T follicular helper cell (primary cell): ENCODE measurements around the gene HIBCH.
"Not testable (repeated sequence)": the region's sequence is repeated elsewhere in the genome, so short reads cannot be mapped to it uniquely, and the experiment has no call there.

Source experiments
- DNase-seq: peaks from one replicate; pipeline ENCODE4 v3.0.0-alpha.2; 2020; ENCODE audit warnings: low read depth
- total RNA-seq, 2 experiments: gene quantifications; one replicate each; lab custom pipeline; 2026; lab: John Stamatoyannopoulos, UW

HIBCH gene, protein sequence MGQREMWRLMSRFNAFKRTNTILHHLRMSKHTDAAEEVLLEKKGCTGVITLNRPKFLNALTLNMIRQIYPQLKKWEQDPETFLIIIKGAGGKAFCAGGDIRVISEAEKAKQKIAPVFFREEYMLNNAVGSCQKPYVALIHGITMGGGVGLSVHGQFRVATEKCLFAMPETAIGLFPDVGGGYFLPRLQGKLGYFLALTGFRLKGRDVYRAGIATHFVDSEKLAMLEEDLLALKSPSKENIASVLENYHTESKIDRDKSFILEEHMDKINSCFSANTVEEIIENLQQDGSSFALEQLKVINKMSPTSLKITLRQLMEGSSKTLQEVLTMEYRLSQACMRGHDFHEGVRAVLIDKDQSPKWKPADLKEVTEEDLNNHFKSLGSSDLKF
- total RNA-seq: 13.1 to 32.8 reads per million in 2 experiments

DNA sequence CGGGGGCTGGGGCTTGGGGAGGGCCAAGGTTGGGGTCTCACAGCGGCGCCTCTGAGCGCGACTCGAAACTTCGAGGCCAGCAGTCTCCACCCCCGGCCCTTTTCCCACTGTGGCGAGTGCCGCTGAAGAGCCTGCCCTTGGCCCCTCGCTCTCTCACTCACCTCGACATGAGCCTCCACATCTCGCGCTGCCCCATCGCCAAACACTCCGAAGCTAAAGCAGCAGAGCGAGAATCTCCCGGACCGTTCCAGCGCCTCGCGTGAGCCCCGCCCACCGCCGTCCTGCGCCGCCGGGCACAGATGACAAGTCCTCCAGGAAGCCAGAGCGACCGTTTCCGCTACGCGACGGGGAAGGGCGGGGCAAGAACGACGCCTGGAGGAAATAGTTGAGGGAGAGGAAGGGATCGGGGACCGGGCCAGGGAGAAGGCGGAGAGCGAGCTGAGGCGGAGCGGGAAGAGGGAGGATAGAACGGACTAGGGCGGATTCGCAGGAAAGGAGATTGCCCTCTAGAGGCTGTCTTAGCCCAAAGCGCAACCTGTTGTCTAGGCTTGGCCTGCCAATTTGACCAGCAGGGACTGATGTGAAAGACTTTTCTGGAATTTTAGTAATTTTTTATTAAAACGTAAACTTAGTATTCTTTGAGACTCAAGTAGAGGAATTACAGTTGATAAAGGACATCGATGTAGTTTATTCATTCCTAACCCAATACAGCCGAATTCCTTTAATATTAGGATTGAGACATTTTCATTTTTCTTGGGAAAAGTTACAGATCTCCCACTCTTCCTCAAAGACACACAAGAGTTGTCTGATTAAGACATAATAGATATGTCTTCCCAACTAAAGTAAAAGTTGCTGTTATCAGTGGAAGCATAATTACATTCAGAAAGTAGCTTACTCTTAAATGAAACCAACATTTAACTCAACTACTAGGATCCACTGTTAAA, at the start of gene HIBCH:
HIBCH (minus strand) TSS at position 272 of the 944 bp plus-strand sequence; CDS start at position 196, 76 bp downstream.
- peak; percentile 77 for DNase-seq

DNA sequence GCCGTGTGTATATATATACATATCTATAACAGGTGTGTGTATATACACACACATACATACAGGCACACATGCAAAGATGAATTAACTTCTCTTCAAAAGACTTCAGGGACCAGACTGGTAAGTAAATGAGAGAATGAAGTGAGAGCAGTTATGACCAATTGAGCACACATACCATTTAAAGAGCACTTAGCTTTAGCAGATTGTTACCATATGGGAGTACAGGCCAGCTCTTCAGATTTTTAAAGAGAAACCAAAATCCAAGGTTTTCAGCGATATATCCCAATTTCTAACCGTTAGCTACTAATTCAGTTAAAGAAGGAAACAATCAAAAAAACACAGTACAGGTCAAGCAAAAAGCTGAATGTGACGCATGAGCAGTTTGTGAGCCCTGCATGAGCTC, 47.5 kb upstream of the HIBCH start:
- no peak for DNase-seq

DNA sequence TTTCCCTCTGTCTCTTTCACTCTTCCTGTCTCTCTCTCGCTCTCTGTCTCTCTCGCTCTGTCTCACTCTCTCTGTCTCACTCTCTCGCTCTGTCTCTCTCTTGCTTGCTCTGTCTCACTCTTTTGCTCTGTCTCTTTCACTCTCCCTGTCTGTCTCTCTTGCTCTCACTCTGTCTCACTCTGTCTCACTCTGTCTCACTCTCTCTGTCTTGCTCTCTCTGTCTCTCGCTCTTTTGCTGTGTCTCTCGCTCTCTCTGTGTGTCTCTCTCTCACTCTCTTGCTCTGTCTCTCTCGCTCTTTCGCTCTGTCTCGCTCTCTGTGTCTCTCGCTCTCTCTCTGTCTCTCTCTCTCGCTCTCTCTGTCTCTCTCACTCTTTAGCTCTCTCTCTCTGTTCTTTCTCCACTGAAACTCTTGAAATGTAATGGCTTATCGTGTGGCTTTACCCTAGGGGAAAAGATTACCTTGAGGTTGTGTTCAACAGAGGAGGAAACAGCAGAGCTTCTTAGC, 46.7 kb upstream of the HIBCH start:
- no peak for DNase-seq

DNA sequence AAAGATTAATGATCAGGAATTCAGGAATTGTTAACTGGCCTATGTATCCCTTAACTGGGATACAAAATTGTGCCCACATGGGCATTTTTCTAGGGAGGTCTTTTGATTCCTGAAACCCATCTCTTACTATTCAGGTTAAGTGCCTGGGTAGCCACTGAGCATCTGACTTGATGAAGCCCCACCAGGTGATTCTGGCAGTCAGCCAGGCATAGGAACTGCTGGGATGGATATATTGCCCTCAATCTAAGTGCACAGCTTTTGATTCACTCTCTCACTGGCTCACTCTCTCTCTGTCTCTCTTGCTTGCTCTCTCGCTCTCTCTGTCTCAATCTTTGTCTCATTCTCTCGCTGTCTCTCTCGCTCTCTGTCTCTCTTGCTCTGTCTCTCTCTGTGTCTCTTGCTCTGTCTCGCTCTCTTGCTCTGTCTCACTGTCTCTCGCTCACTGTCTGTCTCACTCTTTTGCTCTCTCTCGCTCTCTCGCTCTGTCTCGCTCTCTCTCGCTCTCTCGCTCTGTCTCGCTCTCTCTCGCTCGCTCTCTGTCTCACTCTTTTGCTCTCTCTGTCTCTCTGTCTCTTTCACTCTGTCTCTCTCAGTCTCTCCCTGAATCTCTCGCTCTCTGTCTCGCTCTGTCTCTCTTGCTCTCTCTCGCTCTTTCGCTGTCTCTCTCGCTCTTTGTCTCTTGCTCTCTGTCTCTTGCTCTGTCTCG, 46.0 kb upstream of the HIBCH start:
- no peak for DNase-seq

DNA sequence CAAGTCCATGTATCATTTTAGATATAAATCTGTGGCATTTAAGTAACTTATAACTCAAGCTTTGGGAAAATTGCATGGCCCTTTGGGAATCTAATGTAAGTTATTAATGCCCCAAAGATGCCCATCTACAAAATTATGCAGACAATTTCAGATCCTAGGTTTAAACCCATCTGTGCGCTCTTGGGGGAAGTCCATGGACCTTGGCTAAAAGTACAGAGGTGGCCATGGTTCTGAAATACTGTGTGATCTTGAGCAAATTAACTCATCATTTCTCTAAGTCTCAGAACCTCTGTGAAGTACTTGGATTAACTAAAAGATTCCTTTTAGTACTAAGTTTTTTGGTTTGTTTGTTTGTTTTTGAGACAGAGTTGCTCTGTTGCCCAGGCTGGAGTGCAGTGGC, 43.3 kb upstream of the HIBCH start:
- DNase-seq: no peak

DNA sequence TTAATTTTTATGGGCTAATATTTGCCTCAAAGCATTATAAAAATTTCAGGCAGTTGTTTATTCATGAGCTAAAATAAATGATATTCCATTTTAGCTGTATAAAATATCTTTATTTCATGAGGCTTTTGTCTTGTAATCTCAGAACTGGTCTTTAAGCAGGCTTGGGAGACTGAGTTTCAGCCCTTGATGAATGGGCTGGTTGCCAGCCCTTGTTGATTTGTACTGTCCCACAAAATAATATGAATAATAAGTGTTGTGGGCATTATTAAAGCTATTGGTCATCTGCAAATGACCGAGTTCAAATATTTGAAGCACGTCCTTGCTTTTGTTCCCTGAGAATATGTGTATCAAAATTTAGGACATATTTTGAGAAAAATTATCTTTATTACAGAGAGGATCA, 41.9 kb upstream of the HIBCH start:
- DNase-seq: no peak

DNA sequence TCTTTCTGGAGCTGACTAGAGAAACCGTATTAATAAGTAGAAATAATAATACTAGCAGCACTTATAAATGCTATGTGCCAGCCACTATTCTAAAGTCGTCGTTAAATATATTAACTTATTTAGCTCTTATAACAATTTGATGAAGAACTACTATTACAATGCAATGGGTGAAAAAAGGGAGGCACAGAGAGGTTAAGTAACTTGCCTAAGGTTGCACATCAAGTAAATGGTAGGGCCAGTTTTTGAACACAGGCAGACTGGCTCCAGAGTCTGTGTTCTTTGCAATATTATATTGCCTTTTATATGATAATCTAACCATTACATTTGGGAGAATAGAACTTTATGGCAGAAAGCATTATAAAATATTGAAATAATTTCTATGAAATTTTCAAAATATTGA, 41.3 kb upstream of the HIBCH start:
- no peak for DNase-seq

DNA sequence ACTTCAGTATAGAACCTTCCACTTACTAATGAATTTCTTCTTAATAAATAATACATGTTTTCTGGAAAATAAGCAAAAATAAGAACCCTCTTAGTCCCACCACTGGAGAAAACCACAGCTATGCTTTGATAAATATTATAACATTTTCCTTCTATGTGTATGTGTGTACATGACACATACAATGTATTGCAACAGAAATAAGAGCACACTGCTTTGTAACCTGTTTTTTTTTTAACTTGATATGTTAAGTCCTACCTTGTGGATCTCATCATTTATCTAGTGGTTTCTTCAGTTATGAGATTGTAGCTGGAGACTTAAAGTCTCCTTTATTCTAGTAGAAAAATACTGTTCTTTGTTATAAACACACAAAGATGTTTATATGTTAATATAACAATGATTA, 40.9 kb upstream of the HIBCH start:
- DNase-seq: no peak

DNA sequence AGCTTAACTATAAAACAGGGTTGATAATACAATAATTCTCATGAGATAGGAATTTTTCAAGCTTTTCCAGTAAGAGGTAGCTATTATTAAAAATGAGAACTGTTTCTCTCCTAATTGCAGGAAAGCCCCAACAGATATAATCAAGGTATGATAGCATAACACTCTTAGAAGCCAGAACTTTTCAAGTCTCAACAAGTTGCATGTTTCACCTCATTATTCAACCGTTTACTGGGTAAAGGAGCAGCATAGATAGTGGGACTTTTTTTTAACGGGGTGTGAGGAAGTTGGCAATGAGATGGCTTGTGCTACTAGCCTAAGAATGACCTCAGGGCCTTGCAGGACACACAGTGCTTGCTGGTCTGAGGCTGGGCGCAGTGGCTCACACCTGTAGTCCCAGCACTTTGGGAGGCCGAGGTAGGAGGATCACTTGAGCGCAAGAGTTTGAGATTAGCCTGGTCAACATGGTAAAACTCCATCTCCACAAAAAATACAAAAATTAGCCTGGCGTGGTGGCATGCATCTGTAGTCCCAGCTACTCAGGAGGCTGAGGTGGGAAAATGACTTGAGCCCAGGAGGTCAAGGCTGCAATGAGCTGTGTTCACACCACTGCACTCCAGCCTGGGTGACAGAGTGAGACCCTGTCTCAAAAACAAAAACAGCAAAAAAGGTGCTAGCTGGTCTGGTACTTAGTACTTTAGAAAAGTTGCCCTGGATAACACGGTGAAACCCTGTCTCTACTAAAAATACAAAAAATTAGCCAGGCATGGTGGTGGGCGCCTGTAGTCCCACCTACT, 39.2 kb upstream of the HIBCH start:
- not testable (repeated sequence) for DNase-seq

DNA sequence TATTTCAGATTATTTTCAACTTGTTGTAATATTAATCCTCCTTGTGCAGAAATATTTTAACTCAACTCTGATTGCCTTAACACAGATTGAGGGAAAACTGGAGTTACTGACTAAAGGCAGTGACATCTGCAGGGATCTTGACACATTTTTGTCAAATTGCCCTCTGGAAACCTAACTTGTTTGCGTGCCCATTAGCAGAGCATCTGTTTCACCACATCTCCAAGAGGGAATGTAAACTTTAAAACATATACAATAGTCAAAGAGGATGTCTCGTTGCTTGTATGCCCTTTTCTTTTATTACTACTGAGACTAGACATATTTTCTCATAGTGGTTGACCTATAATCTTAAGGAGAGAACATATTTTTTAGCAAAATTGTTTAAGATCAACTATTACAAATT, 38.0 kb upstream of the HIBCH start:
- no peak for DNase-seq

DNA sequence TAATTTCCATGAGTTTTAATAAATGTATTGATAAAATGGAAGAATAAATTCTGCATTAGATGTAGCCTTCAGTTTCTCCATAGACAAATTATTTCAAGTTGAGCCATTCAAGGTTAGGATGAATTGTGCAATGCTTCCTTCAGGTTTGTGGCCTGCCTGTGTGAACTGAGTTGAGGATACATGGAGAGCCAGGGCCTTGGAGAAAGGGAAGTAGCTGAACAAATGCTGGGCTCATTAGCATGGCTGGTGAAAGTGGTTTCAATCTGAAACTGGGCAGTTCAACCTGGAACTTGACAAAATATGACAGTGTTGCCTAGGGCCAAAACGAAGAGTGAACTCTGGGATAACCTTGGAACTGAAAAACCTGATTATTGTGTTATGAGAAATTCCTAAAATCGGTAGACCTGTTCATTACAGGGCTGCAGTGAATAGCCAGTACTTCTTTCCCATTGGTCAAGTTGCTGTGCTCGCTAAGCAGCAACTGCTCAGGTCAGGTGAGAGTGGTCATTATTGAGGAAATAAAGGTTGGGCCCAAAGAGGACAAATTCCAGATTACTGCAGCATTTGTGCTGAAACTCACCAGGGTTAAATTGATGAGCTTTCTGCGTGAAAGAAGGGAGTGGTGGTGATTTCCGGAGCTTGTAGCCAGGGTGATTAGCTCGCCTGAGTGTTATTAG, 36.5 kb upstream of the HIBCH start:
- DNase-seq: no peak

DNA sequence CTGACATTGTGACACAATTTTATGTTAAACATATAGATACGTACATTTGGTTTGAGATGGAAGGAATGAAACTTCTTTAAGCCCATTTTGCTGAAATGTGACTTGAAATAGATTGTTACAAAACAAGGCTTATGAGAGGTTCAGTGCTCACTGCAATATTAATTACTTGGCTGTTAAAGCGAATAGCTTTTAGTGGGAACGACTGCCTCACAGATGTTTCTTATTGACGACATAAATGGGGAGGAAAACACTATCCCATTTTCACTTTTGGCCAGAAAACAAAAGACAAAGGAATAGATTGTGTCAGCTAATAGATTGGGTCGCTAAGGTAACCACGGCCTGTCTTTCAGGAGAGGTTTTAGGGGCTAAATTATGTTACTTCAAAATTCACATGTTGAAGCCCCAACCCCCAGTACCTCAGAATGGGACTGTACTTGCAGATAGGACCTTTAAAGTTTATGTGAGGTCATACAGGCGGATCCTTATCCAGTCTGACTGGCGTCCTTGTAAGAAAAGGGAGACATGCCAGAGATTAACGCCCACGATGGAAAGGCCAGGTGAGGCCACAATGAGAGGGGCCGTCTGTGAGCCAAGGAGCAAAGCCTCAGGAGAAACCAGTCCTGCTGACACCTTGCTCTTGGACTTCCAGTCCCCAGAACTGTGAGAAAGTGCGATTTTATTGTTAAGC, 34.5 kb upstream of the HIBCH start:
- no peak for DNase-seq

DNA sequence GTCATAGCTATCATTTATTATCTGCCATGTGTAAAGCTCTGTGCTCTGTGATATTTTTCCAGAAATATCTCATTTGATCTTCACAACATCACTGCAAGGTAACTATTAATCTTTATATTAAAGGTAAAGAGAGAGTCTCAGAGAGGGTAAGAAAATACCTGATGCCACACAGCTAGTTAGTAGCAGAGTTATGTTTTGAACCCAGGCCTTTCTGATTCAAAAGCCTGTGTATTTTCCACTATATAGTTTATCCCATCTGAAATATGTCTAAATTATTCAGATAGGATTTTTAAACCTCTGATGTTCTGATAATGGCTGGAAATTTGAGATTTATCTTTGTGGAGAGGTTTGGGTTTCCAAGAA, 33.9 kb upstream of the HIBCH start:
- no peak for DNase-seq

DNA sequence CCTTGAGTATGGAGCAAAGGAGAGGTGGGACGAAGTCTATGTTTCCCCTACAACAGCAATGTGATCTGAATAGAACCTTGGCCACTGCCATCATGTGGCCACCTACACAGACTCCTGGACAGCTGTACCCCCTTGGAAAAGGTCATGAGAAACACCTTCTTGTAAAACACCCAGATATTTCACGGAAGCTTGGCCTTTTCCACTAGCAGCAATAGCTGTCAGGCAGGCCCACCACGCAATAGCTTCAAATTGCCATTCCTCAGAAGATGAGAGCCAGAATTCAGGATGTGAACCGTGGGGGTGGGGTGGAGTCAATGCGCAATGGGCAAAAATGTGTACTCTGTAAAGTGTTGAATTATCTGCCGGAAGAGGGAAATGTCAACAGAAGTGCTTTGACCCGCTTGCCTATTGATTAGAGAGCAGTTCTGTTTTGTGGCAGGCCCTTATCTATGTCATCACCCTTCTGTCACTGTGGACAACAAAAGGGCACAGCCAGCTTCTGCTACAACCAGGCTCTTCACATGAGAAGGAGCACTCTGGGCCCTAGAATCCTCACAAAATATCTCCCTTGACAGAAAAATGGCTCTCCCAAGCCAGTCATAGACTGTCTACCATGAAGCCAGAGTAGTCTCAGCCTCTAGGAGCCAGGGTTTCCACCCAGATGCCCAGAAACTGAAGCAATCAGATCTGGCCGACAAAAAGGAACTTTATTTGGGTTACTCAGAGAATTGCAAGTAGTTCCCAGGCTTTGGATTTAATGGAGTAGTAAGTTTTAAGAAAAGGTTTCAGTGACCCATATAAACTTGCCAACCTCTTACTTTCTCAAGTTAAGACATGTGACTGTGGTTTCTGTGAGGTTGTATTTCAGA, 33.3 kb upstream of the HIBCH start:
- no peak for DNase-seq

DNA sequence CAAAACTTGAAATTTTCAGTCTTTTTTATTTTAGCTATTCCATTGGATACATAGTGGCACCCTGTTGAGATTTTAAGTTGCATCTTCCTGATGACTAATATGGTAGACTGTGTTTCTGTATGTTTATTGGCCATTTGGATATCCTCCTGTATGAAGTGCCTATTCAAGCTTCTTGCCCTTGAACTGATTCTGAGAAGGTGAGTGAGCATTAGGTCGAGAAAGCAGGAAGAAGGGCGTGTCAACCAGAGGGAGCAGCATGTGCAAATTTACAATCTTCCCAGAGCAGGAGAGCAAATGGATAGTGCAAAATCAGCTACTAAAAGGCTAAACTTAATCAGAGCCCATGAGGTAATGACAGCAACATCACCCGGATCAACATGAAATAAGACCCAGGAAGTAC, 32.3 kb upstream of the HIBCH start:
- DNase-seq: no peak

DNA sequence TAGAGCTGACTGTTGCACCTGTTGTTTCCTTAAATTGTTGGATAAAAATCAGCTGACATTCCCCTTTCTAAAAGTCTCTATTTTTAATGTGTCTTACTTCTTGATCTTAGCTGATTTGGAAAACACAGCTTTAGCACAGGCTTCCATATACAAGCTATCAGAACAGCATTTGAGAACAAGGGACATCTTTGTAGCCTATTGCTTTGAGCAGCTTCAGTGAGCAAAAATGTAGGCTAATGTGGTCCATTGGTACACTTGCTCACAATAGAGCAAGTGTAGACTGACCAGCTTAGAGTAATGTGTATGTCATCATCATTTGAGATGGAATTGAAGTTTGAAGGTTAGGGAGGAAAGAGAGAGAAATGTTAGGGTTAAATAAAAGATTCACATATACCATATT, 30.7 kb upstream of the HIBCH start:
- DNase-seq: no peak

DNA sequence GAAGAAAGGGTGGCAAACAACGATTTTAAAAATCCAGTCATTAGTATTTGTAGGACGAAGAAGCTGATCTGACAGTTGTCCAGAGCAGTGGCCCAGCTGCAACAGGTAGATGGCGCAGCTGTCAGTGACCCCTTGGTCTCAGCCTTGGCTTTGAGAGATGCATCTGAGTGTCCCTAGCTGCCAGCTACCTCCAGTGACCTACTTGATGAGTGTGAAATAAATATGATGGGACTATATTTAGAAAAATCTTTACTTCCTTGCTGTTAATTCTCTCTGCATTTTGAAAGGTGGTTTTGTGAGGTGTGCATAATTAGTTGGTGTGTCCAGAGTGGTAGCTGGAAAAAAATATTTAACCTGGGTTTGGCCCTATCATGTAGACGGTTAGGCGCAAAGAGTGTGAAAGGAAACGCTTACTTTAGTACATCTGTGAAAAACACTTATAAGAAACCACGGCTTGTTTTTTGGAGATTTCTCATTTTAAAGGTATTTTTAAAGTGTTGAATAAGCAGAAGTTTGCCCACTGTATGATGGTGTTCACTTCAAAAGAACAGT, 24.7 kb upstream of the HIBCH start:
- no peak for DNase-seq

DNA sequence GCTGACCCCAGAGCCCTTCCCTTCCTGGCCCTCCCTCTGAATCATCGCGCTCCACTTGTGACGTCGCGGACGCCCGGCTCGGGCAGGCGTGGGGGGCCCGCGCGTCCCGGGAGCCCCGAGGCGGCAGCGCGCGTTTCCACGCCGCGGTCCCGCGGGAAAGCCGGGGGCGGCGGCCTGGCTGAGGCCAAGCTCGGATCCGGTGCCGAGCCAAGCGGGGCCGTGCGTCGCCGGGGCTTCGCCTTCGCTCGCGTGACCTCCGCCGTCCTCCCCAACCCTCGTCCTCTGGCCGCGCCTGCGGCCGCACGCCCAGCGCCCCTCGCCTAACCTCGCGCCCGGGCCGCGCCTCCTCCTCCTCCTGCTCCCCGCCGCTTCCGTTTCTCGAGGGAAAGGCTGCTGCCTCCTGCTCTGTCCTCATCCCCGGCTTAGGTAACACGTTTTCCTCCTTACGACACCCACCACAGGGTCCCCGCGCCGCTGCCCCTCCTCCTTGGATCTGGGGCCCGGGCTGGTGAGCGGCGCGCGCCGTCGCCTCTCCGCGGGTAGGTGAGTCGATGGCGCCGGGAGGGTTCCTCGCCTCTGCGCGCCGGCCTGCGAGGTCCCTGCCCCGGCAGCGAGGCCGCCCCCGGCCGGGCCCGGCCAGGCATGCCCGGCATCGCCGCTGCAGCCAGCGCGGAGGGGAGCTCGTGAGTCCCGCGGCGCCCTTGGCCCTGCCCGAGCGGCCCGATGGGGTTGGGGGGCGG, 24.1 kb upstream of the HIBCH start, which contains the start of gene INPP1:
INPP1 (plus strand) TSS at position 54 of the 740 bp plus-strand sequence. CDS start 16,514 bp downstream, outside the sequence.
- peak; percentile 14 for DNase-seq
